HG03095 (cell line): ENCODE data around the gene GBP7.
A peak's percentile ranks its signal among the peaks of the same experiment; 100 is the strongest.
"Not testable (repeated sequence)": the region's sequence is repeated elsewhere in the genome, so short reads cannot be mapped to it uniquely, and the experiment has no call there.

ENCODE experiments used
- ATAC-seq: cut with Tn5 transposase; IDR thresholded peaks from one replicate; pipeline ENCODE4 v1.9.1; 2021; ENCODE audit warnings: moderate library complexity; ENCODE audit not compliant: unreplicated experiment

The GBP7 gene

DNA sequence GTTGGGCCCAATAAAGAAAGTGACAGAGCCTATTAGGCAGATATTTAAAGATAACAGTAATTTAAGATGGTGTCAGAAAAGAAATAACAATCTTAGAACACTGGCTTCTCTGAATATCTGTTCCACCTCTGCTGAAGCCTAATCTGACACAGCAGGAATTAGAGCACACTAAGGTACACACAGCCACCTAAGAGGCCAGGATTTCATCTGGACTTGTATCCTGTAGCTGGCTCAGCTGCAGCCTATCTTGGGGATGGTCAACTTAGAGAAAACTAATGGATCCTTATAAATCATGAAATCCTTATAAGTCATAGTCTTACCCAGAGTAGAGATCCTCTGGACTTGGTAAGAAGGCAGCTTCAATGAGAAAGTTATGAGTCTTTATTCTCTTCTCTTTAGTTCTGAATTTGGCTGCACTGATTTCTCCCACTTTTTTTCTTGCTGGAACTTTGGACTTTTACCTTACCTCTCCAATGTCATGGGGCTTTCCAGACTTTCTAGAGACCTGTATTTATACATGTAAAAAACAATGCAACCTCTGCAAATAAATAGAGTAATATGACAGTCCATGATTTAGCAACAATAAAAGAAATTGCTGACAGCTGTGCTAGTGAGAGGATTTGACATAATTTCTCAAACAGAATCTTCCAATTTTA is at the start of gene GBP7:
Gene GBP7, minus strand, starts transcription at position 403 of the 656 bp plus-strand sequence. CDS start 4,068 bp downstream, outside the sequence.
- ATAC-seq: no peak

GRCh38 chr1:89221341-89221740 is 45.5 kb upstream of the GBP7 start:
- ATAC-seq: no peak

- ATAC-seq: not testable (repeated sequence)
These were observed 44.0 kb upstream of the GBP7 start for GRCh38 chr1:89219851-89220250.

GRCh38 chr1:89218941-89219340 is 43.1 kb upstream of the GBP7 start:
- ATAC-seq: not testable (repeated sequence)

GRCh38 chr1:89213347-89213746 is 37.5 kb upstream of the GBP7 start:
- ATAC-seq: no peak

DNA sequence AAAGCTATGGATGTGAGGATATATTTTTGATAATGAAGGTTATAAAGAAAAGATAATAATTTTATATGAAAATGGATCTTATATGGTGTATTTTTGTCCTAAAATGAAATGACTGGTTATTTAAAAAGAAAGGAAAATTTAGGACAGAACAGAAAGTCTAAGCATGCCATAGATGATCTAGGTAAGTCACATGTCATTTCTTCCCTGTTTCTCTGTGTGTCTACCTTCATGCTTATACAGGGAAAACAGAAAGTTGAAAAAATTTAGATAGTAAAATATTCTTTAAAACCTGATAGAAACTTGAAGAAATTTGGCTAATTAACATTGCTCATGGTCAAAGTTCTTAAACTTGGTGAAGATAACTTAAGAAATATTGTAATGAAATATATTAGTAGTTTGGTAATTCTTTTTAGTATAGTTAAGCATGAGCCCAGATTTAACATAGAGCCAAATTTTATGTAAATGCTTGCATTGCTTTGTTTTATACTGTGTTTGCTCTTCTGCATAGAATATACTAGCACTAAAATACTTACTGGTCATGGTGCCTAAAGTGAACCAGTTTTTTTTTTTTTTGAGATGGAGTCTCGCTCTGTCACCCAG is 35.3 kb upstream of the GBP7 start:
- no peak for ATAC-seq

GRCh38 chr1:89206373-89206772 is 30.6 kb upstream of the GBP7 start:
- no peak for ATAC-seq

DNA sequence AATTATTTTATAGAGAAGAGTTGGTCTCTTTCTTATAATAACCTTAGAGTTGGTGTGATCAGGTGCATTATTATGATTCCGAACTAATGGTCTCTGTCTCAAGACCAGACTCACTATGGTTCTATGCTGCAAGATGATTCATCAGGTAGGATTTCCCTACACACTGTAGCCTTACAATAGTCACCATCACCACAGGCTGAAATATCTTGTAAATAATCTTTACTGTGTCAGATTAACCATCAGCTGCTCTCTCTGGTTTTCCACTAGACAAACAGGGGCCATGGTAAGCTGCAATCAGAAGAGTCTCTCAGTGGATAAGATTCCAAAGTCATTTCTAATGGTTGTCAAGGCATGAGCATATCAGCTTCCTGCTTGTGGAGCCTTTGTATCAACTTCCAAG is 27.4 kb upstream of the GBP7 start:
- no peak for ATAC-seq

- peak; percentile 49 for ATAC-seq
These were observed 25.4 kb upstream of the GBP7 start for GRCh38 chr1:89201106-89201794.

DNA sequence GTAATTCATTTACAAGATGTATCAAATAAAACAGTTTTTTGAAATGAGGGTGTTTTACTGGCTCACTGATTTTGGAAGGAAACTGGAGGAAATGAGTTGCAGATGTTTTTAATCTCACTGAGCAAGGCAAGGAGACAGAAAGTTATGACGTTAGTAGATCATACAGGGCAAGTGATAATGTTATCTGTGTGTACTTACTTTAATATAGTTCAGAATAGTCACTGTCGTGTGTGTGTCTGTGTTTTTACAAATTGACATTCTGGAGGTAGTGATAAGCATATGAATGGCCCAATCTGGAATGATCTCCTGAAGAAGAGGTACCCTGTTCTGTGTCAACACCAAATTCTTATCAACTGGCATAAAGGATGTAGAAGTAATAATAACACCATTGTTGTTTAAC is 24.9 kb upstream of the GBP7 start:
- ATAC-seq: no peak

GRCh38 chr1:89199525-89200031 is 23.8 kb upstream of the GBP7 start:
- no peak for ATAC-seq

- ATAC-seq: peak; percentile 40
These were observed 22.8 kb upstream of the GBP7 start, which contains the start of gene GBP4 for GRCh38 chr1:89198491-89199072. Gene GBP4 (minus strand): TSS chr1:89198942. CDS start chr1:89198834, 108 bp downstream.

- ATAC-seq: no peak
These were observed 22.3 kb upstream of the GBP7 start for GRCh38 chr1:89198081-89198480.

GRCh38 chr1:89195476-89195875 is 19.7 kb upstream of the GBP7 start:
- ATAC-seq: no peak

DNA sequence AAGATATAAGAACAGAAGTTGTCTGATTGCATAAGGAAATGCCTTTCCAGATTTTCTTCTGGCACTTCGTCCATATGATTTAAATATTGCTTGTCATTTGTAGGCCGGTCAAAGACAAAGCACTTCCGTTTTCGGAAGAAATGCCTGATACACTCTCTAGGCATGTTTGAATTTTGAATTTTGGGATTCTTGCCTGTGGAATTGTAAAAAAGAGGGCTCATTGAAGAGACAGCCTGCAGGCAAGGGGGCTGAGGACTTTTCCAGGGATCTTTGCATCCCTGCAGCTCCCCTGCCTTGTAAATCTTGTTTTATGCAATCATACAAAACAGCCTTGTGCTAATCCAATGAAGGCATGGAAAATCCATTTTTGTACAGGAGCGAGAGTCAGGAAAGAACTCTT is 15.5 kb upstream of the GBP7 start:
- ATAC-seq: no peak

- no peak for ATAC-seq
These were observed 14.2 kb upstream of the GBP7 start for GRCh38 chr1:89190017-89190416.

GRCh38 chr1:89179343-89179742 is 3.5 kb upstream of the GBP7 start:
- ATAC-seq: no peak

DNA sequence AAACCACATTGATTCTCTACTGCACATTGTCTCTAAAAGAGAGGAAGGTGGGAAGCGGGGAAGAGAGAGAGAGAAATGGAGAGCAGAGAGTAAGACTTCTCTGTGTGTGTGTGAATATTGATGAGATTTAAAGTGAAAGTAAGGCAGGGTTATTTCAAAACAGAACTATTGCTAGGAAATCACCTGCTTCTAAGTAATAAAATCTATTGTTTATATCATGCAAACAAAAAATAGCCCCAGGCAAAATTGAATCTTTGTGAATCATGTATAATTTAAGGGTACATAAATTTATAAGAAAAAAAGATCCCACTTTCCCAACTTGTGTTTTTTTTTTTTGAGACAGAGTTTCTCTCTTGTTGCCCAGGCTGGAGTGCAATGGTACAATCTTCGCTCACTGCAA is 1.2 kb upstream of the GBP7 start:
- no peak for ATAC-seq

GRCh38 chr1:89174491-89174890 is 1.3 kb downstream of the GBP7 start:
- ATAC-seq: no peak

DNA sequence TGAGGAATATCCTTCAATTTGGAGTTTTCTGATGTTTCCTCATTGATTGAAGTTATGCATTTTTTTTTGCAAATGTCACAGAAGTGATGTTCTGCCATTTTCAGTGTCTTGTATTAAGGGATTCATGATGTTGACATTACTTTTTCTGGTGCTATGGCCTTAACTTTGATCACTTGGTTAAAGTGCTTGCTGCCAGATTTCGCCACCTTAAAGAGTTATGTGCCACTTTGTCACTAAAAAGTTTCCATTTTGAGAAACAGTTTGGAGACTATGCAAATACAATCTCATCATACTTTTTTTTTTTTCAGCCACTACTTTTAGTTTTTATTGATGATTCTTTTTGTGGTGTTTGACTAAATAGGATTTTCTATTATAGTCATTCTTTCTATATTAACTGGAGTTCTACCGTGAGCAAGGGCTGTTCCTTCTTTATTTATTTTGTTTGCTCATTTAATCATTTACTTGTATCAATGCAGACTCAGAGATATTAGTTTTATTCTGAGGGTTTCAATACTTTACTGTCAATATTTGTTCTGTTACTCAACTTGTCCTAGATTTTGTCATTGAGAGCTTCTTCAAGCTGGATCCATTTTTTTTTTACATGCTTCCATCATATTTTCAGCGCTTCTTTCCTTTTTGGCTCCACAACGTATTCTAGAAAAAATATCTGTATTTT is 3.2 kb downstream of the GBP7 start:
- no peak for ATAC-seq

GRCh38 chr1:89171067-89171438 is 4.8 kb downstream of the GBP7 start:
- ATAC-seq: no peak
